T-helper 1 cell treated with Interleukin-12 subunit alpha and Interleukin-12 subunit beta and Interleukin-4 antibody, amounts not matched to agents 30 μg/mL and 1 μg/mL, for 36 hours (primary cell): ENCODE data around the gene ZCWPW1.
A peak's percentile ranks its signal among the peaks of the same experiment; 100 is the strongest.
"Not testable (repeated sequence)": the region's sequence is repeated elsewhere in the genome, so short reads cannot be mapped to it uniquely, and the experiment has no call there.

Experiments
- H3K27ac Mint-ChIP-seq: one replicate; pipeline ENCODE4 v1.8.0; 2021; ENCODE audit warnings: mild to moderate bottlenecking, mixed read lengths
- H3K27me3 Mint-ChIP-seq: one replicate; pipeline ENCODE4 v1.8.0; 2021; ENCODE audit warnings: low read depth, mixed read lengths
- H3K36me3 Mint-ChIP-seq: one replicate; pipeline ENCODE4 v1.8.0; 2021; ENCODE audit warnings: low read depth, mixed read lengths
- H3K4me1 Mint-ChIP-seq: one replicate; pipeline ENCODE4 v1.8.0; 2021; ENCODE audit warnings: low read depth, mixed read lengths
- H3K4me3 Mint-ChIP-seq: one replicate; pipeline ENCODE4 v1.8.0; 2021; ENCODE audit warnings: mild to moderate bottlenecking, moderate library complexity, mixed read lengths
- H3K9me3 Mint-ChIP-seq: one replicate; pipeline ENCODE4 v1.8.0; 2021; ENCODE audit warnings: mixed read lengths

The ZCWPW1 gene

DNA sequence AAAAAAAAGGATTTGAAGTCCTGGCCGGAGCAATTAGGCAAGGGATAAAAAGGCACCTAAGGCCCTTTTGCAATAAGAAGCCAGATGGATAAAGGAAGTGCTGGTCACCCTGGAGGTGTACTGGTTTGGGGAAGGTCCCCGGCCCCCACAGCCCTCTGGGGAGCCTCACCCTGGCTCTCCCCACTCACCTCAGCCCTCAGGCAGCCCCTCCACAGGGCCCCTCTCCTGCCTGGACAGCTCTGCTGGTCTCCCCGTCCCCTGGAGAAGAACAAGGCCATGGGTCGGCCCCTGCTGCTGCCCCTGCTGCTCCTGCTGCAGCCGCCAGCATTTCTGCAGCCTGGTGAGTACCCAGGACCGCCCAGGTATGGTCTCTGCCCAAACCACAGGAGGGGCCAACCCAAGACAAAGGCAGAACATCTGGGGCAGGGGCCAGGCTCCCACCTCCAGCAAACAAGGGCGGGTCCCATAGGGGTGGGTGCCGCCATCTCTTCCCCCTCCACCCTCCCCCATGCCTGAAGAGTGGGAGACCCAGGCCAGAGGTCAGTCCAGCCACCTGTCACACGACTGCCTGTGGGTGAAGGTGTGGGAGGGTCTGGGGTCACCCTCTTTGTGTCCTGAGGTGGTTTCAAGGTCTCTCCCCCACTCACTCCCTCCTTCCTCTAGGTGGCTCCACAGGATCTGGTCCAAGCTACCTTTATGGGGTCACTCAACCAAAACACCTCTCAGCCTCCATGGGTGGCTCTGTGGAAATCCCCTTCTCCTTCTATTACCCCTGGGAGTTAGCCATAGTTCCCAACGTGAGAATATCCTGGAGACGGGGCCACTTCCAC, 70.3 kb downstream of the ZCWPW1 start, which contains the start of gene PILRB:
TSS of gene PILRB (plus strand) at position 91 of the 830 bp plus-strand sequence. CDS start at position 277, 186 bp downstream.
- Mint-ChIP-seq H3K27ac (no peak within 1 kb of the TSS), H3K36me3 (peaks cover 51% of the 10 kb centered on the region), H3K4me1 (peaks cover 5% of the 10 kb centered on the region), H3K4me3 (no peak within 1 kb of the TSS), H3K27me3 (no peaks in the 10 kb centered on the region), H3K9me3 (no peaks in the 10 kb centered on the region)

DNA sequence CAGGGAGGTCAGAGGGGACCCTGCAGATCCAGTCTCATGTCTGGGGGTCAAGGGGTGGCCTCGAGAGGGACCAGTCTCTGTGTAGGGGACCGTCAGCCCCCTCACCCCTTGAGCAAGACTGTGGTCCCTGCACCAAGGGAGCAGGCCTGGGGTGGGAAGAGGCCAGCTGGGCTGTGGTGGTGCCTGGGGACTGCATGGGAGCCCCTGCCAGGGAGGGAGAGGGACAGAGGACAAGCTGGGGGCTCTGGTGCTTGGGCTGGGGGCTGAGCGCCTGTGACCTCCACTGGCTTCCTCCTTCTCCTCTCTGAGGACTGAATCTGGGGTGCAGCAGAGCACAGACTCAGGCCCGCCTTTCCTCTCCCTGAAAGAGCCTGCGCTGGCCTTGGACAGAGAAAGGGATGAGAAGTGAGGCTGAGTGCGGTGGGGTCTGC, 71.4 kb downstream of the ZCWPW1 start:
- no peak overlapping the region for H3K4me3 Mint-ChIP-seq
- H3K4me1 Mint-ChIP-seq: peaks cover 6% of the 10 kb centered on the region
- H3K27me3 Mint-ChIP-seq: no peaks in the 10 kb centered on the region
- H3K9me3 Mint-ChIP-seq: no peaks in the 10 kb centered on the region
- peaks cover 48% of the 10 kb centered on the region for H3K36me3 Mint-ChIP-seq
- H3K27ac Mint-ChIP-seq: no peak overlapping the region

DNA sequence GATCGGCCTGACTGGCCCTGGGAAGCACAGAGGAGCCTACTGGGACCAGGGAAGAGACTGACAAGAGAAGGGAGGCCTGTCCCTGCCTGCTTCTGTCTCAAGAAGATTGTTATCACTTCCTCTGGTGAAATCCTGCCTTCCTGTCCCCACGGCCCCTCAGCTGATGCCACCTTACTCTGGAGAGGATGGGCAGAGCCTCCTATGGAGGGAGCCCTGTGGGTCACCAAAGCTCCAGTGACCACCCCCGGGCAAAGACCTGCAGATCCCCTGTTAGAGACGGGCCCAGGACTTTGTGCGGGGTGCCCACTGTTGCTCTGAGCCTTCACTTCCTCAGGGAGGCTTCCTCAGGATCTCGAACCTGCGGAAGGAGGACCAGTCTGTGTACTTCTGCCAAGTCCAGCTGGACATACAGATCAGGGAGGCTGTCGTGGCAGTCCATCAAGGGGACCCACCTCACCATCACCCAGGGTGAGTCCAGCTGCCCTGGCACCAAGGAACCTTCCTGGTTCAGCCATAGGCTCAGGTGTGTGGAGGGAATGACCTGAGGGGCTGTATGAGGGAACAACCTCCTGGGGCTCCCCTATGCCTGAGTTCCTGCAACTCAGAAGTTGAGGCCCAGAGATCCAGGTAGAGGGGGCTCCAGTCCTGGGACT, 72.0 kb downstream of the ZCWPW1 start:
- Mint-ChIP-seq H3K27me3 (no peaks in the 10 kb centered on the region), H3K4me1 (peaks cover 8% of the 10 kb centered on the region), H3K9me3 (no peaks in the 10 kb centered on the region), H3K36me3 (peaks cover 43% of the 10 kb centered on the region), H3K27ac (no peak overlapping the region), H3K4me3 (no peak overlapping the region)

DNA sequence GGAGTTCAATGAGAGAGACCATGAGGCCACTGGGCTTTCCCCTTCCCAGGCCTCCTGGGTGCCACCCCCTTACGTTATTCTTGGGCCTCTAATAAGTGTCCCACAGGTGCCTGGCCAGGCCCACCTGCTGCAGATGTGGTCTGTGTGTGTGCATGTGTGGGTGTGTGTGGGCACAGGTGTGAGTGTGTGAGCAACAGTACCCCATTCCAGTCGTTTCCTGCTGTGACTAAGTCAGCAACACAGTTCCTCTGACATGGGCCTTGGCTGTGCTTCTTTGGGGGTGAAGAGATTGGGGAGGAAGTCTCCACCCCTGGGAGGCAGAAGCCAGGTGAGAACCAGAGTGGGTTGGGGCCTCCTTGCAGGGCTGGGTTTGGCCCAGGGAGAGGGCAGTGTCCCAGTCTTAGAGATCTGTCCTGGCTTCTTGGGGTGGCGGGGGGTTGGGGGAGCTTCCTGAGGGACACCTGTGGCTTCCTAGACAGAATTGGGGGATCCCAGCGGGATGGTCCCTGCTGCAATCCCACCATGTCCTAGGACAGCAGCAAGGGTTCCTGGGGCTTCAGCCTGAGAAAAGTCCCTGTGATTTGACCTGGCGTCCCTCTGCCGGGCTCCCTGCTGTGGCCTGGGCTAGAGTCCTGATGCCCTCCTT, 74.7 kb downstream of the ZCWPW1 start:
- Mint-ChIP-seq H3K4me1 (peaks cover 17% of the 10 kb centered on the region), H3K27ac (peak overlapping the region; percentile 70), H3K9me3 (no peaks in the 10 kb centered on the region), H3K36me3 (peaks cover 41% of the 10 kb centered on the region), H3K4me3 (peak overlapping the region; percentile 34), H3K27me3 (no peaks in the 10 kb centered on the region)

DNA sequence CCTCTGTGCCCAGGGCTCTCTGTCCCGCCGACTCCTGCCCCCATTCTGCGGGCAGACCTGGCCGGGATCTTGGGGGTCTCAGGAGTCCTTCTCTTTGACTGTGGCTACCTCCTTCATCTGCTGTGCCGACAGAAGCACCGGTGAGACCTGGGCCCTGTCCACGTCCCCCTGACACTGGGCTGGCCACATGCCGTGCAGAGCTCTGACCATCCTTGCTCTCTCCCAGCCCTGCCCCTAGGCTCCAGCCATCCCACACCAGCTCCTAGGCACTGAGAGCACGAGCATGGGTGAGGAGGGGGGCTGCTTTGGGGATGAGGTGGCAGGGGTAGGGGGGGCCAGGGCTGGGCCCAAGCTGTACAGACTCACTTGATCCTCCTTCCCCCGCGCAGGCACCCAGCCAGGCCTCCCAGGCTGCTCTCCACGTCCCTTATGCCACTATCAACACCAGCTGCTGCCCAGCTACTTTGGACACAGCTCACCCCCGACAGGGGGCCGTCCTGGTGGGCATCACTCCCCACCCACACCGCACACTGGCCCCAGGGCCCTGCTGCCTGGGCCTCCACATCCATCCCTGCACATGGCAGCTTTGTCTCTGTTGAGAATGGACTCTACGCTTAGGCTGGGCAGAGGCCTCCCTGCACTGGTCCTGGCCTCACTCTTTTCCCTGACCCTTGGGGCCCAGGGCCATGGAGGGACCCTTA, 75.4 kb downstream of the ZCWPW1 start:
- peaks cover 44% of the 10 kb centered on the region for H3K36me3 Mint-ChIP-seq
- H3K4me3 Mint-ChIP-seq: peak overlapping the region; percentile 40
- peaks cover 17% of the 10 kb centered on the region for H3K4me1 Mint-ChIP-seq
- no peaks in the 10 kb centered on the region for H3K9me3 Mint-ChIP-seq
- peak overlapping the region; percentile 70 for H3K27ac Mint-ChIP-seq
- H3K27me3 Mint-ChIP-seq: no peaks in the 10 kb centered on the region

DNA sequence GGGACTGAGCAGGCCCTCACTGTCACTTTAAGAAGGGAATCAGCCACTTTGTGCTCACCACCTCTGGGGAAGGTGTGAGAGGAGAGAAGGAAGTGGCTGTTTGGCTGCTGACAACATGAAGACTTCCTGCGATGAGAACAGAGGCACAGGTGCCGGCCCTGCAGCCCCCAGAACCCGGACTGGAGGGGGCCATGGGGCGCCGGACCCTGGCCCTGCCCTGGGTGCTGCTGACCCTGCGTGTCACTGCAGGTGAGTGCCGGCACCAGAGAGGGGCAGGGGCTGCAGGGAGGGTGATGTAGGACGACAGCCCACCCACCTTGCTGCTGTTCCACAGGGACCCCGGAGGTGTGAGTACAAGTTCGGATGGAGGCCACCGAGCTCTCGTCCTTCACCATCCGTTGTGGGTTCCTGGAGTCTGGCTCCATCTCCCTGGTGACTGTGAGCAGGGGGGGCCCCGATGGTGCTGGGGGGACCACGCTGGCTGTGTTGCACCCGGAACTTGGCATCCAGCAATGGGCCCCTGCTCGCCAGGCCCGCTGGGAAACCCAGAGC, 76.2 kb downstream of the ZCWPW1 start:
- H3K27me3 Mint-ChIP-seq, H3K9me3 Mint-ChIP-seq, H3K4me3 Mint-ChIP-seq, H3K27ac Mint-ChIP-seq: not testable (repeated sequence)
- peaks cover 46% of the 10 kb centered on the region for H3K36me3 Mint-ChIP-seq
- peaks cover 17% of the 10 kb centered on the region for H3K4me1 Mint-ChIP-seq

DNA sequence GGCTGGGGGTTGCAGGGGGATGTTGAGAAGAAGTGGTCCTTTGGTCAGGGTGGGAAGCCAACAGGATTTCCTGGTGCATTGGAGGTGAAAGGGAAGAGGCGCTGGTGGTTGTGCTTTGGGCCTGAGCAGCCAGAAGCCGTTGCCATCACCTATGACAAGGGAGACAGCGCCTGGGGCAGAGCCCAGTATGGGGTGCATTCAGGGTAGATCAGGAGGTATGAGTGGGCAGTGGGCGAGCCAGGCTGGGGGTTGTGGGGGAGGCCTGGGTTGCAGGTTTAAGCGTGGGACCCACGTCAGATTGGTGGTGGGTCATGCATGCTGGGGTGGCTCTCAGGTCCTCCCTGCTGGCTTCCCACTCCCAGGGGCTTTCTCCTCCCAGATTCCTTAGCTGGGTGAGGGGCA, 76.8 kb downstream of the ZCWPW1 start:
- no peaks in the 10 kb centered on the region for H3K9me3 Mint-ChIP-seq
- peak overlapping the region; percentile 52 for H3K27ac Mint-ChIP-seq
- peaks cover 47% of the 10 kb centered on the region for H3K36me3 Mint-ChIP-seq
- no peak overlapping the region for H3K4me3 Mint-ChIP-seq
- H3K4me1 Mint-ChIP-seq: peaks cover 17% of the 10 kb centered on the region
- no peaks in the 10 kb centered on the region for H3K27me3 Mint-ChIP-seq
